Measurements from ENCODE around the gene CLDN1. TPM values are rescaled to one million over a fixed set of nuclear protein-coding genes. Genes with fewer than 3 reads are reported as not detected.
A peak's percentile ranks its signal among the peaks of the same experiment; 100 is the strongest.

Gene CLDN1
- total and polyA plus RNA-seq, 2 of the 13 experiments (the other 11 are each of a cell fraction or from before 2014, with no cell fraction given), result 42.7 to 51.6 TPM

DNA sequence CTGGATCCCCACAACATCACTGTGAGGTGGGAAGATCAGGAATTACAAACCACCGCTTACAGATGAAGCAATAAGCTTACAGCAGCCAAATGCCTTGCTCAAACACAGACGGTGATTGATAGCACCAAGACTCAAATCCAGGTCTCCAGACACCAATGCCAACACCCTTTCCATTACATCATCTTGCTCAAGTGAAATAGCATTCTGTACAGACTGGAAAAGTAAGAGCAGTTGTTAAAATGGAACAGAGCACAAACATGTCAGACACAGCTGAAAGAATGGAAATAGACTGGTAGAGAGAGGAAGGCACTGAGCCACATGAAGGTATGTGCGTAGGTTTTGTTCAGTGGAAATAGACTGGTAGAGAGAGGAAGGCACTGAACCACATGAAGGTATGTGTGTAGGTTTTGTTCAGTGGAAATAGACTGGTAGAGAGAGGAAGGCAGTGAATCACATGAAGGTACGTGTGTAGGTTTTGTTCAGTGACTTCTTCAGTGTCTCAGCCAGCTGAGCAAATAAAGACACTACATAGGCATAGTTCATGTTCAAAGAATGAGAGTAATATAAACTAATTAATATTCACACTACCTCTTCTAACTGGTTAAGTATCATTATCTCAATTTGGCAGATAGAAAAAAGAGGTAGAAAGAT, 15.6 kb downstream of the CLDN1 start (continued):
- TF ChIP-seq CEBPB (IDR thresholded peaks at IDR 0.05; ENCODE audit: borderline replicate concordance, low read depth, low read length) (peak; percentile 89), ZNF557 (CRISPR knock-in tag; IDR thresholded peaks at IDR 0.05) (no peak), POLR2A (IDR thresholded peaks at IDR 0.05; ENCODE audit: insufficient read depth in 1 of 2, low read depth in 2 of 2, low read length in 2 of 2) (no peak), FOSL2 (CRISPR knock-in tag; IDR thresholded peaks at IDR 0.05) (peak; percentile 65), ZNF331 (CRISPR knock-in tag; IDR thresholded peaks at IDR 0.05) (peak; percentile 35; the same call in 1 of the 2 replicates), ZFP36L1 (CRISPR knock-in tag; IDR thresholded peaks at IDR 0.05) (no peak), EHMT2 (IDR thresholded peaks at IDR 0.05; ENCODE audit: borderline replicate concordance, low read depth, low read length) (no peak), HOXA5 (CRISPR knock-in tag; IDR thresholded peaks at IDR 0.05) (0 out of 2 replicates have a peak, but pooled peaks have one; percentile 61), CEBPG (CRISPR knock-in tag; IDR thresholded peaks at IDR 0.05) (peak; percentile 88), CBFB (CRISPR knock-in tag; IDR thresholded peaks at IDR 0.05) (no peak), ATF4 (CRISPR knock-in tag; IDR thresholded peaks at IDR 0.05) (peak in 1 of 2 experiments; percentile 81; a peak in 2 of 4 replicates), TEAD3 (CRISPR knock-in tag; optimal IDR thresholded peaks at IDR 0.05; ENCODE audit: borderline replicate concordance) (peak; percentile 44), UBTF (CRISPR knock-in tag; IDR thresholded peaks at IDR 0.05) (no peak), ARID4A (CRISPR knock-in tag; IDR thresholded peaks at IDR 0.05; ENCODE audit: borderline replicate concordance) (peak; percentile 34; the same call in 1 of the 2 replicates), NONO (IDR thresholded peaks at IDR 0.05) (no peak), NONO (CRISPR knock-in tag; conservative IDR thresholded peaks at IDR 0.05) (0 out of 2 replicates have a peak, but pooled peaks have one; percentile 29), HMG20B (CRISPR knock-in tag; conservative IDR thresholded peaks at IDR 0.05) (0 out of 2 replicates have a peak, but pooled peaks have one; percentile 18), MNT (IDR thresholded peaks at IDR 0.05) (no peak)
- TF ChIP-seq, protein P1, sequence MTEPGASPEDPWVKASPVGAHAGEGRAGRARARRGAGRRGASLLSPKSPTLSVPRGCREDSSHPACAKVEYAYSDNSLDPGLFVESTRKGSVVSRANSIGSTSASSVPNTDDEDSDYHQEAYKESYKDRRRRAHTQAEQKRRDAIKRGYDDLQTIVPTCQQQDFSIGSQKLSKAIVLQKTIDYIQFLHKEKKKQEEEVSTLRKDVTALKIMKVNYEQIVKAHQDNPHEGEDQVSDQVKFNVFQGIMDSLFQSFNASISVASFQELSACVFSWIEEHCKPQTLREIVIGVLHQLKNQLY (CRISPR knock-in tag; IDR thresholded peaks at IDR 0.05), result no peak
